Transverse colon (tissue), 4 donors: Measurements from ENCODE around the gene FAM83C. TPM values are rescaled to one million over a fixed set of nuclear protein-coding genes. Genes with fewer than 3 reads are reported as not detected.
A peak's percentile ranks its signal among the peaks of the same experiment; 100 is the strongest.
"Not testable (repeated sequence)": the region's sequence is repeated elsewhere in the genome, so short reads cannot be mapped to it uniquely, and the experiment has no call there.

ENCODE experiments used
- DNase-seq: peaks from one replicate; pipeline ENCODE4 v3.0.0-alpha.2; 2019
- H3K27ac ChIP-seq, 4 donors: fragments of 200-600 bp; sonication (generic); 2 replicates each; pipeline ENCODE4 v1.5.1; 2016 to 2018; ENCODE audit warnings: inconsistent platforms in 4 of 4
- H3K27me3 ChIP-seq: fragments of 200-600 bp; sonication (generic); 2 replicates; pipeline ENCODE4 v1.5.1; 2017; ENCODE audit warnings: inconsistent platforms
- H3K36me3 ChIP-seq, 4 donors: fragments of 200-600 bp; sonication (generic); 2 replicates each; pipeline ENCODE4 v1.5.1; 2017 to 2019; ENCODE audit warnings: inconsistent platforms in 4 of 4
- H3K4me1 ChIP-seq, 4 donors: fragments of 200-600 bp; sonication (generic); 2 replicates each; pipeline ENCODE4 v1.5.1; 2017 to 2020; ENCODE audit warnings: inconsistent platforms in 4 of 4
- H3K4me3 ChIP-seq, 4 donors: fragments of 200-600 bp; sonication (generic); 1 replicate in 1 of 4; 2 replicates in 3 of 4; pipeline versions ENCODE4 v1.5.1 to v1.6.1; 2017 to 2019; ENCODE audit warnings: inconsistent platforms in 4 of 4
- H3K9me3 ChIP-seq, 2 donors: fragments of 200-600 bp; sonication (generic); 2 replicates each; pipeline ENCODE4 v1.5.1; 2017 to 2019; ENCODE audit warnings: inconsistent platforms in 2 of 2
- EP300 ChIP-seq: sonication (generic); formaldehyde crosslinking; IDR thresholded peaks from one replicate; pipeline ENCODE4 v1.6.1; 2017; ENCODE audit warnings: antibody characterized with exemption, low read depth
- POLR2A ChIP-seq: fragments of 450-650 bp; IDR thresholded peaks from one replicate; pipeline ENCODE4 v1.6.1; 2016; ENCODE audit warnings: antibody characterized with exemption, mild to moderate bottlenecking, moderate library complexity
- POLR2AphosphoS5 ChIP-seq, 3 donors: sonication (generic); formaldehyde crosslinking; IDR thresholded peaks; one replicate each; pipeline ENCODE4 v1.6.1; 2016; ENCODE audit warnings: antibody characterized with exemption in 3 of 3
- WGBS, 2 donors: methylation state at CpG; one replicate each; pipeline ENCODE4 v1.1.5; 2018; ENCODE audit warnings: low coverage in 1 of 2; 5-methylcytosine and 5-hydroxymethylcytosine counted together
- in situ Hi-C, 4 donors: fragments of 200-750 bp; cut with MboI; loops; one replicate each; pipeline versions ENCODE4 v1.15.0 to v1.15.1; 2017; ENCODE audit warnings: low sequenced_read_pairs in 3 of 4, low pct_ligation_motif_present in 1 of 4, low pct_unique_long_range_greater_than_20kb in 1 of 4
- intact Hi-C: fragments of 100-400 bp; cut with DNase I; formaldehyde crosslinking; loops from one replicate; pipeline ENCODE4 v1.15.1; 2023; ENCODE audit warnings: low total_unique reads
- total RNA-seq, 4 donors: library from RNA; depleted of rRNA; stranded (reverse); fragments of >200 nt; gene quantifications; one replicate each; pipeline ENCODE4 v1.1.0, GENCODE V29; 2016
- TF ChIP-seq, protein P1 (sequence below), 5 experiments: fragments of 200-600 bp in 3 of 5; fragments of 450-650 bp in 2 of 5; sonication (generic) in 3 of 5; IDR thresholded peaks; 1 replicate in 2 of 5; 2 replicates in 3 of 5; pipeline ENCODE4 v1.5.1; 2016 to 2017; ENCODE audit warnings: antibody characterized with exemption in 5 of 5, inconsistent platforms in 3 of 5, mild to moderate bottlenecking in 2 of 5, moderate library complexity in 1 of 5

FAM83C gene
- total RNA-seq, 4 donors from 2014 or later, result 0.14 TPM; not detected in 3

DNA sequence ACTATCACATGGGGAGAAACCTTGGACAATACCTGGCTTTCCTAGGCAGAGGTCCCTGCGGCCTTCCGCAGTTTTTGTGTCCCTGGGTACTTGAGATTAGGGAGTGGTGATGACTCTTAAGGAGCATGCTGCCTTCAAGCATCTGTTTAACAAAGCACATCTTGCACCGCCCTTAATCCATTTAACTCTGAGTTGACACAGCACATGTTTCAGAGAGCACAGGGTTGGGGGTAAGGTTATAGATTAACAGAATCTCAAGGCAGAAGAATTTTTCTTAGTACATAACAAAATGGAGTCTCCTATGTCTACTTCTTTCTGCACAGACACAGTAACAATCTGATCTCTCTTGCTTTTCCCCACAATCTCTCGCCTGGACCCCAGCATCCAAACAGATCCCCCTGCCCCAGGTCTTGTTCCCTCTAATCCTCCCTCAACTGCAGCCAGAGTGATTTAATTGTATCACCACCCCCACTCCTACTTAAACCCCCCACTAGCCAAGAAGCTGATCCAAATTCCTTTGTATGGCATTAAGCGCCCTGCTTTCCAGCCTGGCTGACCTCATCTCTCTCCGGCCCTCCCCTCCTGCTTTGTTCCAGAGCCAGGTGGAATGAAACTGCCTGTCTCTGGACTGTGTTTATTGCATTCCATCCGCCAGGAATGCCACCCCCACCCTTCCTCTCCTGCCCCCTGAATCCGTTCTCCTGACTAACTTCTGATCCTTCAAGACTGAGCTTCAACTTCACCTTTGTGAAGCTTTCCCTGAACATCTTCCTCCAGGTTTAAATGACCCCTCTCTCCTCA is 29.3 kb downstream of the FAM83C start:
- peak; percentile 55 for DNase-seq
- H3K9me3 ChIP-seq, H3K4me3 ChIP-seq, H3K27me3 ChIP-seq, intact Hi-C loops, H3K36me3 ChIP-seq: not testable (repeated sequence)
- 0 to 43% methylated on average over 1 to 5 of the region's 8 CpGs for WGBS, 2 donors
- Histone ChIP-seq H3K4me1 (peaks cover 10 to 15% (median 14%) of the 10 kb centered on the region in 4 donors), H3K27ac (peak overlapping the region; percentile 53 to 76 (median 73))
- TF ChIP-seq, protein P1, sequence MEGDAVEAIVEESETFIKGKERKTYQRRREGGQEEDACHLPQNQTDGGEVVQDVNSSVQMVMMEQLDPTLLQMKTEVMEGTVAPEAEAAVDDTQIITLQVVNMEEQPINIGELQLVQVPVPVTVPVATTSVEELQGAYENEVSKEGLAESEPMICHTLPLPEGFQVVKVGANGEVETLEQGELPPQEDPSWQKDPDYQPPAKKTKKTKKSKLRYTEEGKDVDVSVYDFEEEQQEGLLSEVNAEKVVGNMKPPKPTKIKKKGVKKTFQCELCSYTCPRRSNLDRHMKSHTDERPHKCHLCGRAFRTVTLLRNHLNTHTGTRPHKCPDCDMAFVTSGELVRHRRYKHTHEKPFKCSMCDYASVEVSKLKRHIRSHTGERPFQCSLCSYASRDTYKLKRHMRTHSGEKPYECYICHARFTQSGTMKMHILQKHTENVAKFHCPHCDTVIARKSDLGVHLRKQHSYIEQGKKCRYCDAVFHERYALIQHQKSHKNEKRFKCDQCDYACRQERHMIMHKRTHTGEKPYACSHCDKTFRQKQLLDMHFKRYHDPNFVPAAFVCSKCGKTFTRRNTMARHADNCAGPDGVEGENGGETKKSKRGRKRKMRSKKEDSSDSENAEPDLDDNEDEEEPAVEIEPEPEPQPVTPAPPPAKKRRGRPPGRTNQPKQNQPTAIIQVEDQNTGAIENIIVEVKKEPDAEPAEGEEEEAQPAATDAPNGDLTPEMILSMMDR (IDR thresholded peaks at IDR 0.05), result peak in 1 of 5 experiments; percentile 18
- peak in 1 of 3 donors; percentile 57 for TF ChIP-seq POLR2AphosphoS5 (IDR thresholded peaks at IDR 0.05)
- in situ Hi-C loops, result loop anchor here in 2 of 4 donors (10.0 to 25.0 kb wide), 2 partner anchors 118 to 426 kb away; partner anchors contain the start of genes EDEM2 (in 1 of the 2) and NCOA6 (in 1 of the 2)

DNA sequence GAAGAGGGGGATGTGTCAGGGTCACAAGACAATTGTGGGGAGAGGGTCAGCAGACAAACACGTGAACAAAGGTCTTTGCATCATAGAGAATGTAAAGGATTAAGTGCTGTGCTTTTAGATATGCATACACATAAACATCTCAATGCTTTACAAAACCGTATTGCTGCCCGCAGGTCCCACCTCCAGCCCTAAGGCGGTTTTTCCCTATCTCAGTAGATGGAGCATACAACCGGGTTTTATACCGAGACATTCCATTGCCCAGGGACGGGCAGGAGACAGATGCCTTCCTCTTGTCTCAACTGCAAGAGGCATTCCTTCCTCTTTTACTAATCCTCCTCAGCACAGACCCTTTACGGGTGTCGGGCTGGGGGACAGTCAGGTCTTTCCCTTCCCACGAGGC is 29.9 kb downstream of the FAM83C start:
- H3K27ac ChIP-seq, result peak overlapping the region in 1 of 4 donors; percentile 26
- H3K36me3 ChIP-seq, H3K9me3 ChIP-seq, H3K27me3 ChIP-seq, intact Hi-C loops, H3K4me3 ChIP-seq, DNase-seq: not testable (repeated sequence)
- in situ Hi-C loops, result loop anchor here in 2 of 4 donors (10.0 to 25.0 kb wide), 2 partner anchors 118 to 425 kb away; partner anchors contain the start of genes EDEM2 (in 1 of the 2) and NCOA6 (in 1 of the 2)
- WGBS, 2 donors, result 59 to 76% methylated on average over 6 to 8 of the region's 10 CpGs
- peaks cover 10 to 15% (median 14%) of the 10 kb centered on the region in 4 donors for H3K4me1 ChIP-seq

DNA sequence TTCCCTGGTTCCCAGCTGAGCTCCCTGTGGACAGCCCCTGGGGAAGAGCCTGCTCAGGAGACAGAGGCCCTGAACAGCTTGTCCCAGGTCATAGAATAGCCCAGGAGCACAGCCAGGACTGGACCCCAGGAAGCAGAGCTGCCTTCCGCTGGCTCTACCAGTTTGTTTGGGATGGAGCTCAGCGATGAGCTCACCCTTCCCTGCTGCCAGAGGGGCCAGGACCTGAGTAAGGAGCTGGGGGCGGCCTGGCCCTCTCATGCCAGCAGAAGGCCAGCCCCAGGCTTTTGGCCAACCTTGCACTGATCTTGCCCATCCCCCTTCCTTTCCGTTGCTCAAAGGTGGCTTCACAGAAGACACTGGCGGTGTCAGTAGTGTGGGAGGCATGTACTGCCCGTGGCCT is 31.8 kb downstream of the FAM83C start:
- no peak for DNase-seq
- no peaks in the 10 kb centered on the region for H3K36me3 ChIP-seq
- no peak overlapping the region for H3K4me3 ChIP-seq
- TF ChIP-seq POLR2A, result no peak
- TF ChIP-seq, protein P1 (IDR thresholded peaks at IDR 0.05), result no peak
- no peak for TF ChIP-seq POLR2AphosphoS5 (IDR thresholded peaks at IDR 0.05)
- TF ChIP-seq EP300, result no peak
- intact Hi-C loops, result no loop called here
- peaks cover 10 to 15% (median 14%) of the 10 kb centered on the region in 4 donors for H3K4me1 ChIP-seq
- 84 to 92% methylated on average over 2 to 6 of the region's 6 CpGs for WGBS, 2 donors
- no peak overlapping the region for H3K27ac ChIP-seq
- no peaks in the 10 kb centered on the region for H3K27me3 ChIP-seq
- in situ Hi-C loops, result loop anchor here in 2 of 4 donors (10.0 to 25.0 kb wide), 2 partner anchors 116 to 423 kb away; partner anchors contain the start of genes EDEM2 (in 1 of the 2) and NCOA6 (in 1 of the 2)
- no peaks in the 10 kb centered on the region for H3K9me3 ChIP-seq

DNA sequence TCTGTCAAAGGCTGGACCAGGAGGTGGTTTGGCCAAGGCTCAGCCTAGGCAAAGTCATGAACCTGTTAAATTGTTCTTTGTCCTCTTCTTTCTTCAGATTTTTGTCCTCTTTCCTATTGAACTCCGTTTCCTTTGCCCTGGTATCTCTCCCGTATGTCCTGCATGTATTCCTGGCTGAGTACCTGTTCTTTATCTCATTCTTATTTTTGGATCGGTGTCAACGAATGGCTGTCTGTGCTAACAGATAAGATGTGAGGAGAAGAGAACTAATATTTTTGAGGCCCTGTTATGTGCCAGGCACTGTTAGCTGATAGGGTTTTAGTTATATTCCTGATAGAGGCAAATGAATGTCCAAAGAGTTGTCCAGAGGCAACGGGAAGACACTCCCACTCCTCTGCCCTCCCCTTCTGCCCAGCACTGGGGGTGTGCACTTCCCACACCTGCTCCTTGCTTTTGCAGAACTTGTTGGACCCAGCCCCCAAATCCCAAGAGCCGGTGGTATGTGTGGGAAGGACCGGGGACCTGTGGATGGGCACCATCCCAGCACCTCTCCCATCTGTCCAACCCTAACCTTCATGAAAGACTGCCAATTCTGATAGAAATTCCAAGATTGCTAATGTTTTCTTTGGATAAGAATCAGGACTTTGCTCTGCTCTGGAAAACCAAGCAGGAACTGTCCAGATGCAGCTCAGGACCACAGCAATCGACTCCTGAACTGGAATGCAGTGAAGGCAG is 34.9 kb downstream of the FAM83C start:
- WGBS, 2 donors, result 68 to 75% methylated on average over 6 to 8 of the region's 8 CpGs
- DNase-seq, result no peak
- TF ChIP-seq POLR2A (no peak), EP300 (no peak), POLR2AphosphoS5 (IDR thresholded peaks at IDR 0.05) (no peak)
- TF ChIP-seq, protein P1 (IDR thresholded peaks at IDR 0.05), result no peak
- Histone ChIP-seq H3K4me3 (no peak overlapping the region), H3K4me1 (peaks cover 0 to 2% (median 1%) of the 10 kb centered on the region in 4 donors), H3K27me3 (no peaks in the 10 kb centered on the region), H3K27ac (no peak overlapping the region), H3K36me3 (no peaks in the 10 kb centered on the region), H3K9me3 (no peaks in the 10 kb centered on the region)
- in situ Hi-C loops, result loop anchor here in 1 of 4 donors (25.0 kb wide), 1 partner anchor 420 kb away; the partner anchor contains the start of gene NCOA6
- intact Hi-C loops, result no loop called here
